GM19328 (cell line): Measurements from ENCODE around the gene PRR27.
"Not testable (repeated sequence)": the region's sequence is repeated elsewhere in the genome, so short reads cannot be mapped to it uniquely, and the experiment has no call there.

ENCODE experiments used
- ATAC-seq: cut with Tn5 transposase; IDR thresholded peaks from one replicate; pipeline ENCODE4 v1.9.1; 2021; ENCODE audit warnings: mild to moderate bottlenecking, moderate library complexity; ENCODE audit not compliant: unreplicated experiment

The PRR27 gene

DNA sequence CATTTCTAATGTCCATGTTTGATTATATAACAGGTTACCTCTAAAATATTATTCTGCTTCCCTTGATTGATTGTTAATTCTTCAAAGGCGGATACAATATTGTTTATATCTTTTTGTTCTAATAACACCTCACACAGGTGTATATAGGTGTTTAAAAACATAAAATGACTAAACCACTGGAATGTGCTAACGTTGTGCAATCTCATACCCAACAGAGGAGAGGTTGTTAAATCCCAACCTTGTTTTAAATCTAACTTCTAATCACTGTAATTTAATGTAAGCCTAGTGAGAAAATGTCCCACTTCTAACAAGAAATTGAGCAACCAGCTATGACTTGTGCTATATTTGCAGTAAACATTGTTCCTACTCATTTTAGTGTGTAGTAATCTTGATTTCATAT lies 42.8 kb downstream of the PRR27 start:
- no peak for ATAC-seq

DNA sequence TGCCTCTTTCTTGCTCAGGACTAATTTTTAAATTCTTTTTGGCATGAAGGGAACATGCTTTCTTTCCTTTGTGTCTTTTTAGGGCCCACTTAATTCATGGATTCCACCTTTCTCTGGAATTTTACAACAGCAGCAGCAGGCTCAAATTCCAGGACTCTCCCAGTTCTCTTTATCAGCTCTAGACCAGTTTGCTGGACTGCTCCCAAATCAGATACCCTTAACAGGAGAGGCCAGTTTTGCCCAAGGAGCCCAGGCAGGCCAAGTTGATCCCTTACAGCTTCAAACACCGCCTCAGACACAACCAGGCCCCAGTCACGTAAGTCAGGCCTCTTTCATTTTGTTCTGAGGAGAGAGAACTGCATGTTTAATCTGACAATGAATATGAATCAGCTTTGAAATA lies 43.8 kb downstream of the PRR27 start:
- no peak for ATAC-seq

DNA sequence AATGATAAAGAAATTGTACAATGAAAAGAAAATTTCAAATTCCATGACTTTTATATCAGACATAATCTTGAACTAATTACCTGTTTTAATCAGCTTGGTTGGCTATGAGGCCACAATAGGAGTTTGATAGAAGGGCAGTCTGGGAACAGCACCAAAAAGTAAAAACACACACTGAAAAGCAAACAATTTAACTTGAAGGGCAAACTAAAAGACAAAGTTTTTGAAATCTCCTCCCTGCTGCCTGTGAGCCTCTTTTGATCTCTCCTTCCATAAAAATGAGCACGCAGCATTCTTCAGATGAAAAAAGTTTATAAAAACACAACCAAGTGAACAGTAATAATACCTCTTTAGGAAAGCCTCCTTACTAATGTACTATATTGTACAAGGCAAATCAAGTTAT lies 49.6 kb downstream of the PRR27 start:
- no peak for ATAC-seq

DNA sequence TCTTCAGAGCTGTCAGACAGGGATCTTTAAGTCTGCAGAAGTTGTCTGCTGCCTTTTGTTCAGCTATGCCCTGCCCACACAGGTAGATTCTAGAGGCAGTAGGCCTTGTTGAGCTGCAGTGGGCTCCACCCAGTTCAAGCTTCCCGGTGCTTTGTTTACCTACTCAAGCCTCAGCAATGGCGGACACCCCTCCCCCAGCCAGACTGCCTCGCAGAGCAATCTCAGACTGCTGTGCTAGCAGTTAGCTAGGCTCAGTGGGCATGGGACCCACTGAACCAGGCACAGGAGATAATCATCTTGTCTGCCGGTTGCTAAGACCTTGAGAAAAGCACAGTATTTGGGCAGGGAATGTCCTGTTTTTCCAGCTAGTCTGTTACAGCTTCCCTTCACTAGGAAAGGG lies 58.7 kb downstream of the PRR27 start:
- ATAC-seq: not testable (repeated sequence)
